ENCODE measurements around the gene PER3. TPM values are rescaled to one million over a fixed set of nuclear protein-coding genes. Genes with fewer than 3 reads are reported as not detected.

PER3 gene
- 10 to 100 TPM; 11.9 to 39.2 (median 24.4) TPM for total RNA-seq

- no peak for TF ChIP-seq CTCF (IDR thresholded peaks at IDR 0.05; ENCODE audit: low read depth)
These were observed at the start of gene PER3 for GRCh38 chr1:7783826-7784491. Gene PER3 (plus strand): TSS chr1:7784291. CDS start chr1:7784878, 587 bp downstream.

GRCh38 chr1:7738044-7738443 is 46.0 kb upstream of the PER3 start:
- TF ChIP-seq CTCF (IDR thresholded peaks at IDR 0.05; ENCODE audit: low read depth) = no peak

- TF ChIP-seq CTCF (IDR thresholded peaks at IDR 0.05; ENCODE audit: low read depth) = no peak
These were observed 40.7 kb upstream of the PER3 start for GRCh38 chr1:7743346-7743745.

- TF ChIP-seq CTCF (IDR thresholded peaks at IDR 0.05; ENCODE audit: low read depth) = no peak
These were observed 39.2 kb upstream of the PER3 start for GRCh38 chr1:7744882-7745281.

- no peak for TF ChIP-seq CTCF (IDR thresholded peaks at IDR 0.05; ENCODE audit: low read depth)
These were observed 38.3 kb upstream of the PER3 start for GRCh38 chr1:7745783-7746182.

GRCh38 chr1:7747605-7748004 is 36.5 kb upstream of the PER3 start:
- TF ChIP-seq CTCF (IDR thresholded peaks at IDR 0.05; ENCODE audit: low read depth) = no peak

- TF ChIP-seq CTCF (IDR thresholded peaks at IDR 0.05; ENCODE audit: low read depth) = no peak
These were observed 35.0 kb upstream of the PER3 start for GRCh38 chr1:7749126-7749525.

Data from subcutaneous adipose tissue (tissue), 4 donors.